ENCODE results near the gene NBEAL2. TPM values are rescaled to one million over a fixed set of nuclear protein-coding genes. Genes with fewer than 3 reads are reported as not detected.
A peak's percentile ranks its signal among the peaks of the same experiment; 100 is the strongest.

The NBEAL2 gene
- total RNA-seq, 1 donor from 2014 or later = 11.7 TPM

- ATAC-seq (ENCODE audit: poor library complexity) (no peak), DNase-seq (peak; percentile 26)
- intact Hi-C loops (cut with DNase I) = loop anchor here (5.0 kb wide), 2 partner anchors 46 to 184 kb away; partner anchors contain the start of gene SETD2
These were observed 1.1 kb upstream of the NBEAL2 start for GRCh38 chr3:46978381-46978780.

- ATAC-seq (ENCODE audit: poor library complexity) (no peak), DNase-seq (peak; percentile 58)
- intact Hi-C loops (cut with DNase I) = loop anchor here (5.0 kb wide), 2 partner anchors 48 to 182 kb away; partner anchors contain the start of gene SETD2
These were observed 562 bp downstream of the NBEAL2 start for GRCh38 chr3:46979958-46980497.

- intact Hi-C loops (cut with DNase I) = no loop called here
- ATAC-seq (ENCODE audit: poor library complexity) (no peak), DNase-seq (peak; percentile 72)
These were observed 2.5 kb downstream of the NBEAL2 start for GRCh38 chr3:46981932-46982471.

- DNase-seq (peak; percentile 26), ATAC-seq (ENCODE audit: poor library complexity) (no peak)
- intact Hi-C loops (cut with DNase I) = no loop called here
These were observed 3.1 kb downstream of the NBEAL2 start for GRCh38 chr3:46982546-46982945.

GRCh38 chr3:46984591-46985459 lies 5.4 kb downstream of the NBEAL2 start:
- no peak for ATAC-seq (ENCODE audit: poor library complexity)
- intact Hi-C loops (cut with DNase I) = no loop called here
- DNase-seq = peak; percentile 24

GRCh38 chr3:46985588-46985987 lies 6.1 kb downstream of the NBEAL2 start:
- intact Hi-C loops (cut with DNase I) = no loop called here
- DNase-seq = peak; percentile 22
- ATAC-seq (ENCODE audit: poor library complexity) = no peak

- no peak for ATAC-seq (ENCODE audit: poor library complexity)
- DNase-seq = peak; percentile 13
- intact Hi-C loops (cut with DNase I) = no loop called here
These were observed 6.7 kb downstream of the NBEAL2 start for GRCh38 chr3:46986055-46986730.

- DNase-seq = peak; percentile 29
- intact Hi-C loops (cut with DNase I) = no loop called here
- ATAC-seq (ENCODE audit: poor library complexity) = no peak
These were observed 7.4 kb downstream of the NBEAL2 start for GRCh38 chr3:46986782-46987310.

GRCh38 chr3:46987319-46987742 lies 7.9 kb downstream of the NBEAL2 start:
- ATAC-seq (ENCODE audit: poor library complexity) = no peak
- peak; percentile 25 for DNase-seq

GRCh38 chr3:46987743-46988401 lies 8.4 kb downstream of the NBEAL2 start:
- peak; percentile 67 for ATAC-seq (ENCODE audit: poor library complexity)
- intact Hi-C loops (cut with DNase I) = no loop called here
- DNase-seq = peak; percentile 86

More at GRCh38 chr3:46987319-46987742, 7.9 kb downstream of the NBEAL2 start:
- intact Hi-C loops (cut with DNase I) = no loop called here

- ATAC-seq (ENCODE audit: poor library complexity) = no peak
- intact Hi-C loops (cut with DNase I) = no loop called here
These were observed 9.2 kb downstream of the NBEAL2 start for GRCh38 chr3:46988616-46989015.

GRCh38 chr3:46989146-46989810 lies 9.8 kb downstream of the NBEAL2 start:
- ATAC-seq (ENCODE audit: poor library complexity) (no peak), DNase-seq (no peak)
- intact Hi-C loops (cut with DNase I) = no loop called here

More at GRCh38 chr3:46988616-46989015, 9.2 kb downstream of the NBEAL2 start:
- no peak for DNase-seq

GRCh38 chr3:46990573-46991374 lies 11.3 kb downstream of the NBEAL2 start:
- intact Hi-C loops (cut with DNase I) = no loop called here
- peak; percentile 70 for DNase-seq
- ATAC-seq (ENCODE audit: poor library complexity) = no peak

- ATAC-seq (ENCODE audit: poor library complexity) = no peak
- intact Hi-C loops (cut with DNase I) = no loop called here
- DNase-seq = no peak
These were observed 12.1 kb downstream of the NBEAL2 start for GRCh38 chr3:46991406-46992165.

GRCh38 chr3:46992231-46992630 lies 12.8 kb downstream of the NBEAL2 start:
- intact Hi-C loops (cut with DNase I) = no loop called here
- DNase-seq (no peak), ATAC-seq (ENCODE audit: poor library complexity) (no peak)

GRCh38 chr3:46993292-46993691 lies 13.8 kb downstream of the NBEAL2 start:
- intact Hi-C loops (cut with DNase I) = no loop called here
- ATAC-seq (ENCODE audit: poor library complexity) (no peak), DNase-seq (peak; percentile 14)

Measured in Right ventricle myocardium superior (tissue), 1 donor.